ENCODE data around the gene INS.

Gene INS

GRCh38 chr11:2160736-2161259 is at the start of gene INS:
TSS of gene INS (minus strand) at chr11:2161209. CDS start at chr11:2160971, 238 bp downstream.
- H3K4me3 ChIP-seq (ENCODE audit: low read depth in 1 of 2, low read length in 2 of 2): no peak within 1 kb of the TSS
- H3K27me3 ChIP-seq (ENCODE audit: control insufficient read depth in 1 of 2, insufficient read depth in 2 of 2, low read length in 2 of 2): peaks cover 0 to 12% of the 10 kb centered on the region in 2 donors
- no peak within 1 kb of the TSS for H3K9ac ChIP-seq (ENCODE audit: low read depth in 1 of 2, low read length in 2 of 2)

GRCh38 chr11:2210366-2211112 is 49.5 kb upstream of the INS start:
- Histone ChIP-seq H3K4me1 (ENCODE audit: control insufficient read depth in 1 of 2, insufficient read depth in 2 of 2, low read length in 2 of 2) (peaks cover 25 to 37% of the 10 kb centered on the region in 2 donors), H3K27me3 (ENCODE audit: control insufficient read depth in 1 of 2, insufficient read depth in 2 of 2, low read length in 2 of 2) (peaks cover 0 to 3% of the 10 kb centered on the region in 2 donors), H3K9me3 (ENCODE audit: control insufficient read depth in 1 of 2, low read length in 2 of 2) (no peaks in the 10 kb centered on the region), H3K27ac (ENCODE audit: low read depth, low read length) (peak overlapping the region; percentile 20), H3K4me3 (ENCODE audit: low read depth in 1 of 2, low read length in 2 of 2) (no peak overlapping the region), H3K9ac (ENCODE audit: low read depth in 1 of 2, low read length in 2 of 2) (no peak overlapping the region), H3K36me3 (ENCODE audit: control insufficient read depth in 1 of 2, insufficient read depth in 2 of 2, low read length in 2 of 2) (no peaks in the 10 kb centered on the region)

More at GRCh38 chr11:2160736-2161259, at the start of gene INS:
- H3K4me1 ChIP-seq (ENCODE audit: control insufficient read depth in 1 of 2, insufficient read depth in 2 of 2, low read length in 2 of 2): no peaks in the 10 kb centered on the region
- H3K9me3 ChIP-seq (ENCODE audit: control insufficient read depth in 1 of 2, low read length in 2 of 2): no peaks in the 10 kb centered on the region
- H3K36me3 ChIP-seq (ENCODE audit: control insufficient read depth in 1 of 2, insufficient read depth in 2 of 2, low read length in 2 of 2): no peaks in the 10 kb centered on the region
- H3K27ac ChIP-seq (ENCODE audit: low read depth, low read length): no peak within 1 kb of the TSS

- H3K9me3 ChIP-seq (ENCODE audit: control insufficient read depth in 1 of 2, low read length in 2 of 2): no peaks in the 10 kb centered on the region
Observed at GRCh38 chr11:2209900-2210321, 48.9 kb upstream of the INS start.

GRCh38 chr11:2209370-2209801 is 48.4 kb upstream of the INS start:
- Histone ChIP-seq H3K9ac (ENCODE audit: low read depth in 1 of 2, low read length in 2 of 2) (no peak overlapping the region), H3K4me3 (ENCODE audit: low read depth in 1 of 2, low read length in 2 of 2) (no peak overlapping the region), H3K27me3 (ENCODE audit: control insufficient read depth in 1 of 2, insufficient read depth in 2 of 2, low read length in 2 of 2) (peaks cover 0 to 3% of the 10 kb centered on the region in 2 donors), H3K4me1 (ENCODE audit: control insufficient read depth in 1 of 2, insufficient read depth in 2 of 2, low read length in 2 of 2) (peaks cover 25 to 37% of the 10 kb centered on the region in 2 donors), H3K27ac (ENCODE audit: low read depth, low read length) (no peak overlapping the region), H3K9me3 (ENCODE audit: control insufficient read depth in 1 of 2, low read length in 2 of 2) (no peaks in the 10 kb centered on the region), H3K36me3 (ENCODE audit: control insufficient read depth in 1 of 2, insufficient read depth in 2 of 2, low read length in 2 of 2) (no peaks in the 10 kb centered on the region)

More at GRCh38 chr11:2209900-2210321, 48.9 kb upstream of the INS start:
- Histone ChIP-seq H3K36me3 (ENCODE audit: control insufficient read depth in 1 of 2, insufficient read depth in 2 of 2, low read length in 2 of 2) (no peaks in the 10 kb centered on the region), H3K4me3 (ENCODE audit: low read depth in 1 of 2, low read length in 2 of 2) (no peak overlapping the region), H3K9ac (ENCODE audit: low read depth in 1 of 2, low read length in 2 of 2) (no peak overlapping the region), H3K27me3 (ENCODE audit: control insufficient read depth in 1 of 2, insufficient read depth in 2 of 2, low read length in 2 of 2) (peaks cover 0 to 3% of the 10 kb centered on the region in 2 donors), H3K4me1 (ENCODE audit: control insufficient read depth in 1 of 2, insufficient read depth in 2 of 2, low read length in 2 of 2) (peaks cover 25 to 37% of the 10 kb centered on the region in 2 donors), H3K27ac (ENCODE audit: low read depth, low read length) (no peak overlapping the region)

- H3K27me3 ChIP-seq (ENCODE audit: control insufficient read depth in 1 of 2, insufficient read depth in 2 of 2, low read length in 2 of 2): peaks cover 0 to 3% of the 10 kb centered on the region in 2 donors
- H3K4me1 ChIP-seq (ENCODE audit: control insufficient read depth in 1 of 2, insufficient read depth in 2 of 2, low read length in 2 of 2): peaks cover 28 to 37% of the 10 kb centered on the region in 2 donors
- H3K9ac ChIP-seq (ENCODE audit: low read depth in 1 of 2, low read length in 2 of 2): no peak overlapping the region
- H3K36me3 ChIP-seq (ENCODE audit: control insufficient read depth in 1 of 2, insufficient read depth in 2 of 2, low read length in 2 of 2): no peaks in the 10 kb centered on the region
- H3K27ac ChIP-seq (ENCODE audit: low read depth, low read length): no peak overlapping the region
- H3K4me3 ChIP-seq (ENCODE audit: low read depth in 1 of 2, low read length in 2 of 2): no peak overlapping the region
- H3K9me3 ChIP-seq (ENCODE audit: control insufficient read depth in 1 of 2, low read length in 2 of 2): no peaks in the 10 kb centered on the region
Observed at GRCh38 chr11:2208691-2209369, 47.8 kb upstream of the INS start.

GRCh38 chr11:2207773-2208621 is 47.0 kb upstream of the INS start:
- Histone ChIP-seq H3K27me3 (ENCODE audit: control insufficient read depth in 1 of 2, insufficient read depth in 2 of 2, low read length in 2 of 2) (peaks cover 0 to 3% of the 10 kb centered on the region in 2 donors), H3K36me3 (ENCODE audit: control insufficient read depth in 1 of 2, insufficient read depth in 2 of 2, low read length in 2 of 2) (no peaks in the 10 kb centered on the region), H3K9me3 (ENCODE audit: control insufficient read depth in 1 of 2, low read length in 2 of 2) (no peaks in the 10 kb centered on the region), H3K9ac (ENCODE audit: low read depth in 1 of 2, low read length in 2 of 2) (no peak overlapping the region), H3K27ac (ENCODE audit: low read depth, low read length) (no peak overlapping the region), H3K4me3 (ENCODE audit: low read depth in 1 of 2, low read length in 2 of 2) (no peak overlapping the region), H3K4me1 (ENCODE audit: control insufficient read depth in 1 of 2, insufficient read depth in 2 of 2, low read length in 2 of 2) (peaks cover 35 to 43% of the 10 kb centered on the region in 2 donors)

GRCh38 chr11:2207212-2207611 is 46.2 kb upstream of the INS start:
- H3K9me3 ChIP-seq (ENCODE audit: control insufficient read depth in 1 of 2, low read length in 2 of 2): no peaks in the 10 kb centered on the region
- H3K36me3 ChIP-seq (ENCODE audit: control insufficient read depth in 1 of 2, insufficient read depth in 2 of 2, low read length in 2 of 2): no peaks in the 10 kb centered on the region
- no peak overlapping the region for H3K27ac ChIP-seq (ENCODE audit: low read depth, low read length)
- H3K4me3 ChIP-seq (ENCODE audit: low read depth in 1 of 2, low read length in 2 of 2): no peak overlapping the region
- H3K9ac ChIP-seq (ENCODE audit: low read depth in 1 of 2, low read length in 2 of 2): no peak overlapping the region
- no peaks in the 10 kb centered on the region for H3K27me3 ChIP-seq (ENCODE audit: control insufficient read depth in 1 of 2, insufficient read depth in 2 of 2, low read length in 2 of 2)
- H3K4me1 ChIP-seq (ENCODE audit: control insufficient read depth in 1 of 2, insufficient read depth in 2 of 2, low read length in 2 of 2): peaks cover 39 to 41% of the 10 kb centered on the region in 2 donors

GRCh38 chr11:2205981-2206690 is 45.1 kb upstream of the INS start:
- H3K27me3 ChIP-seq (ENCODE audit: control insufficient read depth in 1 of 2, insufficient read depth in 2 of 2, low read length in 2 of 2): no peaks in the 10 kb centered on the region
- H3K27ac ChIP-seq (ENCODE audit: low read depth, low read length): no peak overlapping the region
- H3K4me1 ChIP-seq (ENCODE audit: control insufficient read depth in 1 of 2, insufficient read depth in 2 of 2, low read length in 2 of 2): peaks cover 34 to 38% of the 10 kb centered on the region in 2 donors
- no peaks in the 10 kb centered on the region for H3K36me3 ChIP-seq (ENCODE audit: control insufficient read depth in 1 of 2, insufficient read depth in 2 of 2, low read length in 2 of 2)
- H3K9ac ChIP-seq (ENCODE audit: low read depth in 1 of 2, low read length in 2 of 2): no peak overlapping the region
- H3K9me3 ChIP-seq (ENCODE audit: control insufficient read depth in 1 of 2, low read length in 2 of 2): no peaks in the 10 kb centered on the region
- no peak overlapping the region for H3K4me3 ChIP-seq (ENCODE audit: low read depth in 1 of 2, low read length in 2 of 2)

- no peaks in the 10 kb centered on the region for H3K9me3 ChIP-seq (ENCODE audit: control insufficient read depth in 1 of 2, low read length in 2 of 2)
- H3K4me1 ChIP-seq (ENCODE audit: control insufficient read depth in 1 of 2, insufficient read depth in 2 of 2, low read length in 2 of 2): peaks cover 26 to 32% of the 10 kb centered on the region in 2 donors
Observed at GRCh38 chr11:2205214-2205720, 44.3 kb upstream of the INS start.

More at GRCh38 chr11:2205214-2205720, 44.3 kb upstream of the INS start:
- no peak overlapping the region for H3K4me3 ChIP-seq (ENCODE audit: low read depth in 1 of 2, low read length in 2 of 2)
- H3K36me3 ChIP-seq (ENCODE audit: control insufficient read depth in 1 of 2, insufficient read depth in 2 of 2, low read length in 2 of 2): no peaks in the 10 kb centered on the region
- H3K9ac ChIP-seq (ENCODE audit: low read depth in 1 of 2, low read length in 2 of 2): no peak overlapping the region
- no peak overlapping the region for H3K27ac ChIP-seq (ENCODE audit: low read depth, low read length)
- no peaks in the 10 kb centered on the region for H3K27me3 ChIP-seq (ENCODE audit: control insufficient read depth in 1 of 2, insufficient read depth in 2 of 2, low read length in 2 of 2)

Measured in duodenal mucosa (tissue), 2 donors.